K562 (cell line): ENCODE measurements around the gene CD164L2. TPM values are rescaled to one million over a fixed set of nuclear protein-coding genes. Genes with fewer than 3 reads are reported as not detected.

Experiments
- ELF4 ChIP-seq: fragments of 450-650 bp; formaldehyde crosslinking; IDR thresholded peaks from 2 replicates; pipeline ENCODE4 v1.4.0; 2022; ENCODE audit warnings: missing genetic modification characterization
- FOS ChIP-seq: IDR thresholded peaks from 3 replicates; pipeline ENCODE4 v1.6.1; 2011; ENCODE audit not compliant: insufficient read length; ENCODE audit errors: extremely low read depth
- HDAC8 ChIP-seq: fragments of 450-650 bp; IDR thresholded peaks from 2 replicates; pipeline ENCODE4 v1.6.1; 2016; ENCODE audit warnings: mild to moderate bottlenecking, missing genetic modification characterization, moderate library complexity, missing compliant biosample characterization
- JUN ChIP-seq, 2 experiments: sonication (generic) in 1 of 2; formaldehyde crosslinking in 1 of 2; IDR thresholded peaks; 2 replicates each; pipeline versions ENCODE4 v1.6.1 to v1.8.0; 2012 to 2022; ENCODE audit warnings: borderline replicate concordance in 2 of 2, mild to moderate bottlenecking in 2 of 2, improper control_type of control experiment in 1 of 2, low read depth in 1 of 2, low read length in 1 of 2, missing genetic modification reagents in 1 of 2
- MYBL2 ChIP-seq, 2 experiments: fragments of 450-650 bp in 1 of 2; sonication (generic) in 1 of 2; formaldehyde crosslinking in 1 of 2; IDR thresholded peaks; 2 replicates each; pipeline versions ENCODE4 v1.6.1 to v1.8.1; 2017 to 2022; ENCODE audit warnings: borderline replicate concordance in 1 of 2, inconsistent platforms in 1 of 2, low read depth in 1 of 2, mild to moderate bottlenecking in 1 of 2, missing genetic modification reagents in 1 of 2, moderate library complexity in 1 of 2
- YY1 ChIP-seq, 3 experiments: IDR thresholded peaks; 2 replicates each; pipeline ENCODE4 v1.6.1; 2011; ENCODE audit warnings: low read length in 2 of 3, mild to moderate bottlenecking in 2 of 3, moderate library complexity in 2 of 3, borderline replicate concordance in 1 of 3, control low read depth in 1 of 3, low read depth in 1 of 3; ENCODE audit not compliant: insufficient read depth in 3 of 3, insufficient replicate concordance in 2 of 3, control insufficient read depth in 1 of 3, insufficient read length in 1 of 3; ENCODE audit errors: extremely low read depth in 1 of 3
- ZC3H11A ChIP-seq: IDR thresholded peaks from 2 replicates; pipeline ENCODE4 v1.6.1; 2012; ENCODE audit warnings: low read depth, low read length, improper control_type of control experiment
- ZC3H8 ChIP-seq: fragments of 450-650 bp; IDR thresholded peaks from 2 replicates; pipeline ENCODE4 v1.6.1; 2017
- polyA plus RNA-seq, 8 experiments: library from polyadenylated mRNA; depleted of rRNA in 4 of 8; stranded (reverse) in 5 of 8; unstranded in 3 of 8; fragments of >200 nt; fragmentation: Nextera tagmentation in 2 of 8; fragmentation: Illumina TruSeq in 1 of 8; extraction: Ambion mirVana in 2 of 8; extraction: Trizol in 1 of 8; gene quantifications; 2 replicates each; pipeline versions ENCODE4 v1.2.1 to v1.2.3, GENCODE V29; 2011 to 2014; ENCODE audit warnings: inconsistent platforms in 1 of 8, missing spikeins in 1 of 8
- total RNA-seq, 7 experiments: library from RNA; depleted of rRNA in 6 of 7; stranded (reverse); fragments of >200 nt in 6 of 7; fragmentation: Illumina TruSeq in 2 of 7; extraction: Trizol in 2 of 7; gene quantifications; 2 replicates each; pipeline versions ENCODE4 v1.2.1 to v1.2.3, GENCODE V29; 2011 to 2021; ENCODE audit warnings: low replicate concordance in 1 of 7
- TF ChIP-seq, protein P1 (sequence below): fragments of 450-650 bp; formaldehyde crosslinking; IDR thresholded peaks from 2 replicates; pipeline ENCODE4 v1.4.0; 2022; ENCODE audit warnings: missing genetic modification characterization
- TF ChIP-seq, protein P2 (sequence below): fragments of 250-450 bp; sonication (Bioruptor Pico); IDR thresholded peaks from 2 replicates; pipeline ENCODE4 v1.4.0; 2020
- TF ChIP-seq, protein P3 (sequence below): conservative IDR thresholded peaks from 2 replicates; pipeline ENCODE4 v1.6.1; 2011; ENCODE audit warnings: low read depth, mild to moderate bottlenecking, low read length; ENCODE audit not compliant: control insufficient read depth
- TF ChIP-seq, protein P4 (sequence below): fragments of 250-450 bp; sonication (Bioruptor Pico); IDR thresholded peaks from 2 replicates; pipeline ENCODE4 v1.4.0; 2020; ENCODE audit warnings: mild to moderate bottlenecking, moderate library complexity
- TF ChIP-seq, protein P5 (sequence below): fragments of 250-450 bp; sonication (Bioruptor Pico); IDR thresholded peaks from 2 replicates; pipeline ENCODE4 v1.8.0; 2021; ENCODE audit warnings: mild to moderate bottlenecking, moderate library complexity
- TF ChIP-seq, protein P6 (sequence below): fragments of 250-450 bp; sonication (Bioruptor Pico); IDR thresholded peaks from 2 replicates; pipeline ENCODE4 v1.8.0; 2022; ENCODE audit warnings: inconsistent platforms, mild to moderate bottlenecking, moderate library complexity, borderline replicate concordance

The CD164L2 gene
- total and polyA plus RNA-seq, 9 of the 15 experiments (the other 6 are each of a cell fraction or from before 2014, with no cell fraction given) = 0.08 to 0.92 (median 0.38) TPM; not detected in 1

DNA sequence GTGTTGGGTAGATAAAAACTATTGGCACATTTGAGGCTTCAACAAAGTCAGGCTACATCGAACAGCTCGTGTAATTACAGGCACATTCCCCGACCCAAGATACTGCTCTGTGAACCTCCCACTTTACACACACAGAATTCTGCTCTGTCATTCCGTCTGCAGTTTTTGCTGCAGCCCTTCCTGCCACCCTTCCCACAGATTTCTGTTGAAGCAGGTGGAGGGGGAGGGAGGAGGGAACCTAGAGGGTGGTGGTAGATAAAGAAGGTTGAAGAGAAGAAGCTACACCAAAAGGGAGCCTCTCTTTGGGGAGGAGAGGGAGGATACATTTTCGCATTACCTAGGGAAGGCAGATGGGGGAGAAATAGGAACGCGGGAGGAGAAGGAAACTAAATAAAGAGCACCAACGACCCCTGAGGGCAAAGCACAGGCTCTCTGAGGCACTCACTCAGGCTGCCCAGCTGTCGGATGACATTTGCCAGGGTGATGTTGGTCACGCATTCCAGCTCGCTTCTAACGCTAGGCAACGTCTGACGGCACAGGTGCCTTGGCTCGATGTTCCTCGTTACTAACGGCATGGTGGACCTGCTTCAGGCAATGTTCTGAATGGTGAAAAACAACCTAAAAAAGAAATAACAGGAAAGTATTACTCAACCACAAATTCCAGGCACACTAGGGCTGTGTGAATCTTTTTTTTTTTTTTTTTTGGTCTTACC lies 45.3 kb upstream of the CD164L2 start (continued):
- TF ChIP-seq, protein P1, sequence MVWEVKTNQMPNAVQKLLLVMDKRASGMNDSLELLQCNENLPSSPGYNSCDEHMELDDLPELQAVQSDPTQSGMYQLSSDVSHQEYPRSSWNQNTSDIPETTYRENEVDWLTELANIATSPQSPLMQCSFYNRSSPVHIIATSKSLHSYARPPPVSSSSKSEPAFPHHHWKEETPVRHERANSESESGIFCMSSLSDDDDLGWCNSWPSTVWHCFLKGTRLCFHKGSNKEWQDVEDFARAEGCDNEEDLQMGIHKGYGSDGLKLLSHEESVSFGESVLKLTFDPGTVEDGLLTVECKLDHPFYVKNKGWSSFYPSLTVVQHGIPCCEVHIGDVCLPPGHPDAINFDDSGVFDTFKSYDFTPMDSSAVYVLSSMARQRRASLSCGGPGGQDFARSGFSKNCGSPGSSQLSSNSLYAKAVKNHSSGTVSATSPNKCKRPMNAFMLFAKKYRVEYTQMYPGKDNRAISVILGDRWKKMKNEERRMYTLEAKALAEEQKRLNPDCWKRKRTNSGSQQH (CRISPR knock-in tag) = no peak
- TF ChIP-seq, protein P2, sequence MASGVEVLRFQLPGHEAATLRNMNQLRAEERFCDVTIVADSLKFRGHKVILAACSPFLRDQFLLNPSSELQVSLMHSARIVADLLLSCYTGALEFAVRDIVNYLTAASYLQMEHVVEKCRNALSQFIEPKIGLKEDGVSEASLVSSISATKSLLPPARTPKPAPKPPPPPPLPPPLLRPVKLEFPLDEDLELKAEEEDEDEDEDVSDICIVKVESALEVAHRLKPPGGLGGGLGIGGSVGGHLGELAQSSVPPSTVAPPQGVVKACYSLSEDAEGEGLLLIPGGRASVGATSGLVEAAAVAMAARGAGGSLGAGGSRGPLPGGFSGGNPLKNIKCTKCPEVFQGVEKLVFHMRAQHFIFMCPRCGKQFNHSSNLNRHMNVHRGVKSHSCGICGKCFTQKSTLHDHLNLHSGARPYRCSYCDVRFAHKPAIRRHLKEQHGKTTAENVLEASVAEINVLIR (CRISPR knock-in tag) = no peak
- TF ChIP-seq MYBL2 (IDR thresholded peaks at IDR 0.05; ENCODE audit: low read depth) (no peak), MYBL2 (CRISPR knock-in tag; IDR thresholded peaks at IDR 0.05; ENCODE audit: borderline replicate concordance) (no peak), ELF4 (no peak), YY1 (IDR thresholded peaks at IDR 0.05; ENCODE audit: borderline replicate concordance in 1 of 3, control insufficient read depth in 1 of 3, extremely low read depth in 1 of 3, insufficient read depth in 3 of 3, insufficient read length in 1 of 3, insufficient replicate concordance in 2 of 3, low read depth in 1 of 3, low read length in 2 of 3) (peak in 1 of 3 experiments; percentile 38), FOS (no peak), ZC3H8 (no peak), HDAC8 (tag) (no peak), JUN (IDR thresholded peaks at IDR 0.05; ENCODE audit: borderline replicate concordance, low read depth, low read length) (no peak), JUN (CRISPR knock-in tag; IDR thresholded peaks at IDR 0.05; ENCODE audit: borderline replicate concordance) (no peak), ZC3H11A (no peak)
- TF ChIP-seq, protein P3, sequence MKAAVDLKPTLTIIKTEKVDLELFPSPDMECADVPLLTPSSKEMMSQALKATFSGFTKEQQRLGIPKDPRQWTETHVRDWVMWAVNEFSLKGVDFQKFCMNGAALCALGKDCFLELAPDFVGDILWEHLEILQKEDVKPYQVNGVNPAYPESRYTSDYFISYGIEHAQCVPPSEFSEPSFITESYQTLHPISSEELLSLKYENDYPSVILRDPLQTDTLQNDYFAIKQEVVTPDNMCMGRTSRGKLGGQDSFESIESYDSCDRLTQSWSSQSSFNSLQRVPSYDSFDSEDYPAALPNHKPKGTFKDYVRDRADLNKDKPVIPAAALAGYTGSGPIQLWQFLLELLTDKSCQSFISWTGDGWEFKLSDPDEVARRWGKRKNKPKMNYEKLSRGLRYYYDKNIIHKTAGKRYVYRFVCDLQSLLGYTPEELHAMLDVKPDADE = no peak
- TF ChIP-seq, protein P4, sequence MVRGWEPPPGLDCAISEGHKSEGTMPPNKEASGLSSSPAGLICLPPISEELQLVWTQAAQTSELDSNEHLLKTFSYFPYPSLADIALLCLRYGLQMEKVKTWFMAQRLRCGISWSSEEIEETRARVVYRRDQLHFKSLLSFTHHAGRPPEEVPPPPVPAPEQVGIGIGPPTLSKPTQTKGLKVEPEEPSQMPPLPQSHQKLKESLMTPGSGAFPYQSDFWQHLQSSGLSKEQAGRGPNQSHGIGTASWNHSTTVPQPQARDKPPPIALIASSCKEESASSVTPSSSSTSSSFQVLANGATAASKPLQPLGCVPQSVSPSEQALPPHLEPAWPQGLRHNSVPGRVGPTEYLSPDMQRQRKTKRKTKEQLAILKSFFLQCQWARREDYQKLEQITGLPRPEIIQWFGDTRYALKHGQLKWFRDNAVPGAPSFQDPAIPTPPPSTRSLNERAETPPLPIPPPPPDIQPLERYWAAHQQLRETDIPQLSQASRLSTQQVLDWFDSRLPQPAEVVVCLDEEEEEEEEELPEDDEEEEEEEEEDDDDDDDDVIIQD (CRISPR knock-in tag) = no peak
- TF ChIP-seq, protein P5, sequence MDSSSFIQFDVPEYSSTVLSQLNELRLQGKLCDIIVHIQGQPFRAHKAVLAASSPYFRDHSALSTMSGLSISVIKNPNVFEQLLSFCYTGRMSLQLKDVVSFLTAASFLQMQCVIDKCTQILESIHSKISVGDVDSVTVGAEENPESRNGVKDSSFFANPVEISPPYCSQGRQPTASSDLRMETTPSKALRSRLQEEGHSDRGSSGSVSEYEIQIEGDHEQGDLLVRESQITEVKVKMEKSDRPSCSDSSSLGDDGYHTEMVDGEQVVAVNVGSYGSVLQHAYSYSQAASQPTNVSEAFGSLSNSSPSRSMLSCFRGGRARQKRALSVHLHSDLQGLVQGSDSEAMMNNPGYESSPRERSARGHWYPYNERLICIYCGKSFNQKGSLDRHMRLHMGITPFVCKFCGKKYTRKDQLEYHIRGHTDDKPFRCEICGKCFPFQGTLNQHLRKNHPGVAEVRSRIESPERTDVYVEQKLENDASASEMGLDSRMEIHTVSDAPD (CRISPR knock-in tag) = no peak
- TF ChIP-seq, protein P6, sequence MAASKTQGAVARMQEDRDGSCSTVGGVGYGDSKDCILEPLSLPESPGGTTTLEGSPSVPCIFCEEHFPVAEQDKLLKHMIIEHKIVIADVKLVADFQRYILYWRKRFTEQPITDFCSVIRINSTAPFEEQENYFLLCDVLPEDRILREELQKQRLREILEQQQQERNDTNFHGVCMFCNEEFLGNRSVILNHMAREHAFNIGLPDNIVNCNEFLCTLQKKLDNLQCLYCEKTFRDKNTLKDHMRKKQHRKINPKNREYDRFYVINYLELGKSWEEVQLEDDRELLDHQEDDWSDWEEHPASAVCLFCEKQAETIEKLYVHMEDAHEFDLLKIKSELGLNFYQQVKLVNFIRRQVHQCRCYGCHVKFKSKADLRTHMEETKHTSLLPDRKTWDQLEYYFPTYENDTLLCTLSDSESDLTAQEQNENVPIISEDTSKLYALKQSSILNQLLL (CRISPR knock-in tag) = no peak
